Retina (tissue), 1 donor: ENCODE data around the gene ATP6V1G1.
"Not testable (repeated sequence)": the region's sequence is repeated elsewhere in the genome, so short reads cannot be mapped to it uniquely, and the experiment has no call there.

ENCODE experiments used
- DNase-seq: peaks from one replicate; pipeline ENCODE4 v3.0.0-alpha.2; 2016

ATP6V1G1 gene

GRCh38 chr9:114587345-114588202, at the start of gene ATP6V1G1:
Gene ATP6V1G1, plus strand, starts transcription at chr9:114587769. Its CDS starts 70 bp downstream, at chr9:114587839.
- DNase-seq: peak; percentile 95

GRCh38 chr9:114538241-114538640, 49.3 kb upstream of the ATP6V1G1 start:
- no peak for DNase-seq

- no peak for DNase-seq
These were observed 47.7 kb upstream of the ATP6V1G1 start for GRCh38 chr9:114539701-114540380.

GRCh38 chr9:114545055-114545454, 42.5 kb upstream of the ATP6V1G1 start:
- DNase-seq: no peak

- DNase-seq: no peak
These were observed 40.7 kb upstream of the ATP6V1G1 start for GRCh38 chr9:114546851-114547250.

GRCh38 chr9:114549697-114550330, 37.8 kb upstream of the ATP6V1G1 start:
- no peak for DNase-seq

GRCh38 chr9:114551750-114552685, 35.6 kb upstream of the ATP6V1G1 start:
- peak; percentile 50 for DNase-seq

- no peak for DNase-seq
These were observed 34.9 kb upstream of the ATP6V1G1 start for GRCh38 chr9:114552706-114553105.

- no peak for DNase-seq
These were observed 34.4 kb upstream of the ATP6V1G1 start for GRCh38 chr9:114553202-114553601.

GRCh38 chr9:114555696-114556095, 31.9 kb upstream of the ATP6V1G1 start:
- no peak for DNase-seq

- no peak for DNase-seq
These were observed 29.4 kb upstream of the ATP6V1G1 start for GRCh38 chr9:114558027-114558675.

- no peak for DNase-seq
These were observed 27.6 kb upstream of the ATP6V1G1 start for GRCh38 chr9:114559830-114560513.

- DNase-seq: no peak
These were observed 26.6 kb upstream of the ATP6V1G1 start for GRCh38 chr9:114560956-114561355.

GRCh38 chr9:114561771-114562170, 25.8 kb upstream of the ATP6V1G1 start:
- no peak for DNase-seq

- DNase-seq: no peak
These were observed 22.4 kb upstream of the ATP6V1G1 start for GRCh38 chr9:114565204-114565603.

GRCh38 chr9:114570742-114571141, 16.8 kb upstream of the ATP6V1G1 start:
- DNase-seq: no peak

- no peak for DNase-seq
These were observed 16.2 kb upstream of the ATP6V1G1 start for GRCh38 chr9:114571391-114571790.

- DNase-seq: no peak
These were observed 15.4 kb upstream of the ATP6V1G1 start for GRCh38 chr9:114572199-114572598.

GRCh38 chr9:114574438-114574837, 13.1 kb upstream of the ATP6V1G1 start:
- no peak for DNase-seq

GRCh38 chr9:114576779-114577178, 10.8 kb upstream of the ATP6V1G1 start:
- not testable (repeated sequence) for DNase-seq

- DNase-seq: not testable (repeated sequence)
These were observed 9.4 kb upstream of the ATP6V1G1 start for GRCh38 chr9:114578134-114578533.
